HUES64 (cell line): Measurements from ENCODE around the gene ZMYND19.

Source experiments
- H3K27ac ChIP-seq: 2 replicates; pipeline ENCODE4 v1.7.0; 2013; ENCODE audit warnings: low read depth, low read length, inconsistent platforms
- H3K27me3 ChIP-seq: 2 replicates; pipeline ENCODE4 v1.6.1; 2013; ENCODE audit warnings: mild to moderate bottlenecking, low read length; ENCODE audit not compliant: insufficient read depth
- H3K36me3 ChIP-seq: 2 replicates; pipeline ENCODE4 v1.6.1; 2013; ENCODE audit warnings: mild to moderate bottlenecking, low read length; ENCODE audit not compliant: insufficient read depth
- H3K4me1 ChIP-seq: 2 replicates; pipeline ENCODE4 v1.6.1; 2013; ENCODE audit warnings: mild to moderate bottlenecking, low read length, moderate library complexity; ENCODE audit not compliant: insufficient read depth
- H3K4me3 ChIP-seq: 2 replicates; pipeline ENCODE4 v1.5.1; 2013; ENCODE audit warnings: mild to moderate bottlenecking, low read length, moderate library complexity
- H3K9ac ChIP-seq: 2 replicates; pipeline ENCODE4 v1.6.1; 2013; ENCODE audit warnings: mild to moderate bottlenecking, low read depth, low read length
- H3K9me3 ChIP-seq: 2 replicates; pipeline ENCODE4 v1.6.1; 2013; ENCODE audit warnings: low read depth, low read length; ENCODE audit not compliant: insufficient read depth
- WGBS: fragments of 150-250, 120-280 bp; methylation state at CpG from one replicate; pipeline ENCODE4 v1.1.7; 2013; ENCODE audit warnings: missing lambda C conversion rate; 5-methylcytosine and 5-hydroxymethylcytosine counted together

Gene ZMYND19

GRCh38 chr9:137583347-137583746 is 7.0 kb downstream of the ZMYND19 start:
- Histone ChIP-seq H3K36me3 (peaks cover 72% of the 10 kb centered on the region), H3K4me3 (no peak overlapping the region), H3K27me3 (no peaks in the 10 kb centered on the region), H3K9ac (no peak overlapping the region), H3K9me3 (no peaks in the 10 kb centered on the region), H3K4me1 (peaks cover 5% of the 10 kb centered on the region; the same call in 1 of the 2 replicates), H3K27ac (no peak overlapping the region)
- 90% methylated on average over 14 of the region's 14 CpGs for WGBS

- H3K27me3 ChIP-seq, result no peaks in the 10 kb centered on the region
- H3K9ac ChIP-seq, result no peak overlapping the region
- H3K27ac ChIP-seq, result no peak overlapping the region
- no peaks in the 10 kb centered on the region for H3K9me3 ChIP-seq
- WGBS, result 90% methylated on average over 20 of the region's 20 CpGs
- H3K4me1 ChIP-seq, result peaks cover 8% of the 10 kb centered on the region
- no peak overlapping the region for H3K4me3 ChIP-seq
- peaks cover 62% of the 10 kb centered on the region for H3K36me3 ChIP-seq
Measured at GRCh38 chr9:137582286-137582860, 7.9 kb downstream of the ZMYND19 start.

- H3K9ac ChIP-seq, result no peak overlapping the region
- no peak overlapping the region for H3K27ac ChIP-seq
- H3K27me3 ChIP-seq, result no peaks in the 10 kb centered on the region
- 93% methylated on average over 22 of the region's 22 CpGs for WGBS
- H3K4me1 ChIP-seq, result peaks cover 11% of the 10 kb centered on the region
- H3K36me3 ChIP-seq, result peaks cover 61% of the 10 kb centered on the region
- no peaks in the 10 kb centered on the region for H3K9me3 ChIP-seq
- H3K4me3 ChIP-seq, result no peak overlapping the region
Measured at GRCh38 chr9:137581361-137582285, 8.7 kb downstream of the ZMYND19 start.

GRCh38 chr9:137580954-137581322 is 9.4 kb downstream of the ZMYND19 start:
- H3K27ac ChIP-seq, result no peak overlapping the region

GRCh38 chr9:137580209-137580953 is 9.9 kb downstream of the ZMYND19 start:
- 92% methylated on average over 23 of the region's 23 CpGs for WGBS
- H3K36me3 ChIP-seq, result peaks cover 61% of the 10 kb centered on the region

More at GRCh38 chr9:137580954-137581322, 9.4 kb downstream of the ZMYND19 start:
- no peaks in the 10 kb centered on the region for H3K27me3 ChIP-seq
- no peak overlapping the region for H3K4me3 ChIP-seq
- H3K9me3 ChIP-seq, result no peaks in the 10 kb centered on the region
- H3K4me1 ChIP-seq, result peaks cover 11% of the 10 kb centered on the region
- H3K9ac ChIP-seq, result no peak overlapping the region
- H3K36me3 ChIP-seq, result peaks cover 61% of the 10 kb centered on the region
- 91% methylated on average over 4 of the region's 4 CpGs for WGBS

GRCh38 chr9:137579259-137579604 is 11.1 kb downstream of the ZMYND19 start:
- H3K27me3 ChIP-seq, result no peaks in the 10 kb centered on the region
- peak overlapping the region; percentile 82 for H3K27ac ChIP-seq
- H3K36me3 ChIP-seq, result peaks cover 64% of the 10 kb centered on the region
- H3K9me3 ChIP-seq, result no peaks in the 10 kb centered on the region
- H3K9ac ChIP-seq, result peak overlapping the region; percentile 96
- peak overlapping the region; percentile 99 for H3K4me3 ChIP-seq
- 54% methylated on average over 19 of the region's 19 CpGs for WGBS
- H3K4me1 ChIP-seq, result peaks cover 11% of the 10 kb centered on the region

More at GRCh38 chr9:137580209-137580953, 9.9 kb downstream of the ZMYND19 start:
- H3K9ac ChIP-seq, result no peak overlapping the region
- H3K27ac ChIP-seq, result no peak overlapping the region
- no peak overlapping the region for H3K4me3 ChIP-seq
- peaks cover 11% of the 10 kb centered on the region for H3K4me1 ChIP-seq
- no peaks in the 10 kb centered on the region for H3K9me3 ChIP-seq
- no peaks in the 10 kb centered on the region for H3K27me3 ChIP-seq

- WGBS, result 2% methylated on average over 82 of the region's 82 CpGs
- H3K9me3 ChIP-seq, result no peaks in the 10 kb centered on the region
- H3K4me3 ChIP-seq, result peak within 1 kb of the TSS; percentile 99
- H3K36me3 ChIP-seq, result peaks cover 64% of the 10 kb centered on the region
- peaks cover 11% of the 10 kb centered on the region for H3K4me1 ChIP-seq
- H3K27ac ChIP-seq, result peak within 1 kb of the TSS; percentile 94
- no peaks in the 10 kb centered on the region for H3K27me3 ChIP-seq
- H3K9ac ChIP-seq, result peak within 1 kb of the TSS; percentile 96
Measured at GRCh38 chr9:137578518-137579258, 11.6 kb downstream of the ZMYND19 start, which contains the start of gene DPH7. Gene DPH7, minus strand, starts transcription at chr9:137578925. Its CDS starts 148 bp downstream, at chr9:137578777.

- H3K4me1 ChIP-seq, result peaks cover 11% of the 10 kb centered on the region
- H3K9ac ChIP-seq, result no peak overlapping the region
- no peak overlapping the region for H3K27ac ChIP-seq
- H3K36me3 ChIP-seq, result peaks cover 54% of the 10 kb centered on the region
- H3K27me3 ChIP-seq, result no peaks in the 10 kb centered on the region
- 97% methylated on average over 12 of the region's 12 CpGs for WGBS
- no peaks in the 10 kb centered on the region for H3K9me3 ChIP-seq
- H3K4me3 ChIP-seq, result no peak overlapping the region
Measured at GRCh38 chr9:137575716-137576411, 14.4 kb downstream of the ZMYND19 start.

- 93% methylated on average over 9 of the region's 9 CpGs for WGBS
- no peaks in the 10 kb centered on the region for H3K9me3 ChIP-seq
- H3K4me3 ChIP-seq, result no peak overlapping the region
- peaks cover 57% of the 10 kb centered on the region for H3K36me3 ChIP-seq
- H3K27me3 ChIP-seq, result no peaks in the 10 kb centered on the region
- H3K4me1 ChIP-seq, result peaks cover 11% of the 10 kb centered on the region
- no peak overlapping the region for H3K9ac ChIP-seq
- H3K27ac ChIP-seq, result no peak overlapping the region
Measured at GRCh38 chr9:137575364-137575715, 15.0 kb downstream of the ZMYND19 start.

- no peak overlapping the region for H3K9ac ChIP-seq
- H3K27ac ChIP-seq, result no peak overlapping the region
- peaks cover 8% of the 10 kb centered on the region for H3K4me1 ChIP-seq
- H3K4me3 ChIP-seq, result no peak overlapping the region
- WGBS, result 96% methylated on average over 10 of the region's 10 CpGs
- peaks cover 60% of the 10 kb centered on the region for H3K36me3 ChIP-seq
- H3K27me3 ChIP-seq, result no peaks in the 10 kb centered on the region
- no peaks in the 10 kb centered on the region for H3K9me3 ChIP-seq
Measured at GRCh38 chr9:137574192-137574591, 16.1 kb downstream of the ZMYND19 start.
